ENCODE results near the gene SLC25A51.

- TF ChIP-seq CTCF (IDR thresholded peaks at IDR 0.05): no peak
- no peak for TF ChIP-seq POLR2A (IDR thresholded peaks at IDR 0.05)
- no peak for TF ChIP-seq POLR2AphosphoS5 (IDR thresholded peaks at IDR 0.05)
Observed at GRCh38 chr9:37904445-37905130, 661 bp upstream of the SLC25A51 start.

All from prostate gland (tissue), 2 donors.